A549 (cell line): ENCODE data around the gene MRPL20. TPM values are rescaled to one million over a fixed set of nuclear protein-coding genes. Genes with fewer than 3 reads are reported as not detected.
A peak's percentile ranks its signal among the peaks of the same experiment; 100 is the strongest.

Source experiments
- ATAC-seq, 2 experiments: fragments of 200-7000 bp in 1 of 2; fragments of >200 bp in 1 of 2; cut with Nextera tagmentation in 1 of 2; cut with Tn5 transposase in 1 of 2; 3 replicates each; pipeline versions ENCODE4 v1.8.0 to v1.9.1; 2018 to 2020; ENCODE audit warnings: mild to moderate bottlenecking in 1 of 2, moderate library complexity in 1 of 2
- CTCF ChIA-PET: fragments of 300-600 bp; sonication (Branson Sonifier 250); formaldehyde crosslinking; extraction: SDS; loops from one replicate; lab custom pipeline; 2021; ENCODE audit warnings: antibody characterized with exemption, inconsistent platforms; lab: Yijun Ruan, JAX
- POLR2A ChIA-PET: fragments of 350-600 bp; formaldehyde crosslinking; extraction: SDS; loops from one replicate; lab custom pipeline; 2021; ENCODE audit warnings: antibody characterized with exemption, inconsistent platforms; lab: Yijun Ruan, JAX
- DNase-seq, 2 experiments: peaks; one replicate each; pipeline versions ENCODE4 v3.0.0 to v3.0.0-alpha.2; 2011 to 2016; ENCODE audit warnings: low read depth in 1 of 2, low spot score in 1 of 2
- FAIRE-seq: peaks from 2 replicates; lab custom pipeline; 2011; peaks lifted over from hg19 to GRCh38; lab: Jason Lieb, UNC
- H3K27ac ChIP-seq, 2 experiments: fragments of >200 bp; sonication (Bioruptor Twin); formaldehyde crosslinking; 3 replicates each; pipeline ENCODE4 v1.5.1; 2016 to 2017
- H3K4me1 ChIP-seq: fragments of >200 bp; sonication (Bioruptor Twin); formaldehyde crosslinking; 3 replicates; pipeline ENCODE4 v1.6.1; 2016
- H3K4me2 ChIP-seq: fragments of >200 bp; sonication (Bioruptor Twin); formaldehyde crosslinking; 3 replicates; pipeline ENCODE4 v1.6.1; 2016
- H3K4me3 ChIP-seq: fragments of >200 bp; sonication (Bioruptor Twin); formaldehyde crosslinking; 3 replicates; pipeline ENCODE4 v1.5.1; 2016
- H3K9me3 ChIP-seq: fragments of >200 bp; sonication (Bioruptor Twin); formaldehyde crosslinking; 3 replicates; pipeline ENCODE4 v1.6.1; 2016
- ATOH8 ChIP-seq: fragments of 250-450 bp; sonication (Bioruptor Pico); IDR thresholded peaks from 2 replicates; pipeline ENCODE4 v1.5.0; 2020; ENCODE audit warnings: low read depth, mild to moderate bottlenecking, moderate library complexity
- CBX2 ChIP-seq: fragments of 200-600 bp; sonication (generic); IDR thresholded peaks from 2 replicates; pipeline ENCODE4 v1.6.1; 2016; ENCODE audit warnings: low read depth, mild to moderate bottlenecking, borderline replicate concordance
- CHD4 ChIP-seq: fragments of 200-600 bp; sonication (generic); IDR thresholded peaks from 2 replicates; pipeline ENCODE4 v1.6.1; 2016; ENCODE audit warnings: antibody characterized with exemption, mild to moderate bottlenecking, borderline replicate concordance
- CTCF ChIP-seq: fragments of >200 bp; sonication (Bioruptor Twin); formaldehyde crosslinking; IDR thresholded peaks from 3 replicates; pipeline ENCODE4 v1.5.1; 2016
- EHMT2 ChIP-seq: fragments of 200-600 bp; sonication (generic); IDR thresholded peaks from 2 replicates; pipeline ENCODE4 v1.6.1; 2016; ENCODE audit warnings: antibody characterized with exemption, low read depth, mild to moderate bottlenecking, moderate library complexity
- HDAC2 ChIP-seq: fragments of 200-600 bp; sonication (generic); IDR thresholded peaks from 2 replicates; pipeline ENCODE4 v1.6.1; 2016
- HES2 ChIP-seq: fragments of >200 bp; sonication (Bioruptor Twin); formaldehyde crosslinking; IDR thresholded peaks from 2 replicates; pipeline ENCODE4 v1.6.1; 2016
- HOXB13 ChIP-seq: fragments of 250-450 bp; sonication (Bioruptor Pico); IDR thresholded peaks from 2 replicates; pipeline ENCODE4 v1.5.0; 2020; ENCODE audit warnings: low read depth, mild to moderate bottlenecking, moderate library complexity
- HOXB5 ChIP-seq: fragments of 250-450 bp; sonication (Bioruptor Pico); IDR thresholded peaks from 2 replicates; pipeline ENCODE4 v1.5.0; 2020; ENCODE audit warnings: mild to moderate bottlenecking, moderate library complexity
- JUN ChIP-seq, 2 experiments: fragments of >200 bp; sonication (Bioruptor Twin); formaldehyde crosslinking; IDR thresholded peaks; 2 replicates in 1 of 2; 3 replicates in 1 of 2; pipeline ENCODE4 v1.6.1; 2016 to 2017
- JUNB ChIP-seq: fragments of >200 bp; sonication (Bioruptor Twin); formaldehyde crosslinking; IDR thresholded peaks from 2 replicates; pipeline ENCODE4 v1.6.1; 2016
- MAFK ChIP-seq: fragments of 450-650 bp; IDR thresholded peaks from 2 replicates; pipeline ENCODE4 v1.6.1; 2014; ENCODE audit not compliant: partially characterized antibody
- PBX3 ChIP-seq: IDR thresholded peaks from 2 replicates; pipeline ENCODE4 v1.6.1; 2012
- POLR2AphosphoS2 ChIP-seq: conservative IDR thresholded peaks from 2 replicates; pipeline ENCODE4 v1.6.1; 2012; ENCODE audit warnings: low read length, improper control_type of control experiment, inconsistent platforms
- RARB ChIP-seq: fragments of 250-450 bp; sonication (Bioruptor Pico); IDR thresholded peaks from 2 replicates; pipeline ENCODE4 v1.8.0; 2021; ENCODE audit warnings: mild to moderate bottlenecking, moderate library complexity
- RCOR1 ChIP-seq: fragments of 150-350 bp; IDR thresholded peaks from 2 replicates; pipeline ENCODE4 v1.6.1; 2014; ENCODE audit warnings: antibody characterized with exemption, low read length, low read depth
- SMC3 ChIP-seq: fragments of >200 bp; sonication (Bioruptor Twin); formaldehyde crosslinking; IDR thresholded peaks from 3 replicates; pipeline ENCODE4 v1.6.1; 2018; ENCODE audit warnings: inconsistent platforms
- SREBF2 ChIP-seq: fragments of 450-650 bp; IDR thresholded peaks from 2 replicates; pipeline ENCODE4 v1.6.1; 2014; ENCODE audit warnings: mild to moderate bottlenecking, moderate library complexity
- TP53 ChIP-seq: fragments of 250-450 bp; sonication (Bioruptor Pico); IDR thresholded peaks from 2 replicates; pipeline ENCODE4 v1.5.0; 2021; ENCODE audit warnings: mild to moderate bottlenecking, moderate library complexity
- ZFP36 ChIP-seq: fragments of 450-650 bp; IDR thresholded peaks from 2 replicates; pipeline ENCODE4 v1.6.1; 2014; ENCODE audit warnings: borderline replicate concordance; ENCODE audit not compliant: partially characterized antibody
- WGBS: methylation state at CpG from one replicate; pipeline ENCODE4 v1.1.6; 2017; ENCODE audit errors: missing lambda C conversion rate; 5-methylcytosine and 5-hydroxymethylcytosine counted together
- polyA plus RNA-seq, 4 experiments: library from polyadenylated mRNA; depleted of rRNA in 3 of 4; stranded (reverse); fragments of >200 nt; fragmentation: RNase III in 1 of 4; extraction: RNeasy Plus Mini Kit Qiagen cat#74134 plus additional on column Dnase treatment in 1 of 4; gene quantifications; 2 replicates in 3 of 4; 3 replicates in 1 of 4; pipeline ENCODE4 v1.2.3, GENCODE V29; 2011 to 2017
- TF ChIP-seq, protein P1 (sequence below): fragments of >200 bp; sonication (Bioruptor Twin); formaldehyde crosslinking; IDR thresholded peaks from 3 replicates; pipeline ENCODE4 v1.6.1; 2016
- TF ChIP-seq, protein P2 (sequence below): fragments of 200-600 bp; sonication (generic); IDR thresholded peaks from 2 replicates; pipeline ENCODE4 v1.6.1; 2016; ENCODE audit warnings: antibody characterized with exemption, mild to moderate bottlenecking, moderate library complexity

The MRPL20 gene
- polyA plus RNA-seq, 2 of the 4 experiments (the other 2 are of a cell fraction), result 158 to 163 TPM

DNA sequence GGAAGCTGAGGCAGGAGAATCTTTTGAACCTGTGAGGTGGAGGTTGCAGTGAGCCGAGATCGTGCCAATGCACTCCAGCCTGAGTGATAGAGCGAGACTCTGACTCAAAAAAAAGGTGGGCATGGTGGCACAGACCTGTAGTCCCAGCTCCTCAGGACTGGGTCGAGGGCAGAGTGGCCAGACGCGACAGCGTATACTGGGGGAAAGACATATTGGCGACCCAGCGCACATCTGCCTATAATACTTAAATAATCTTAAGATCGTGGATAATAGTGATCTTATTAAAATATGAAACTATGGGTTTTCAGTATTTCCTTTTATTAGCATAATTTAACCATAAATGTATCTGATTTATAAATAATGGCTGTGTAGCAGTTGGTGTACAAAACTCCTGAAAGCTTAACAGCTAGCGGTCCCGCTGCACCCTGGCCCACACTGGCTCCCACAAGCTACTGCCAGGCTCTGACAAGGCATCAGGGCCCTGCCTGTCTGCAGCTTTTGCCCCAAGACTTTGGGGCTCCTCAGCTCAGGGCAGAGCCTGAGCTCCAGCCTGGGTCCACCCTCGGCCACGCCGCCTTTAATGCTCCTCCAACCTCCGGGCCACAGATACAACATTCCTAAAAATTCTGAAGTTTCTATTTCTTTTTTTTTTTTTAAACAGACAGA is 29.4 kb downstream of the MRPL20 start:
- no peak for DNase-seq
- peaks cover 14% of the 10 kb centered on the region for H3K4me1 ChIP-seq
- no peak overlapping the region for H3K27ac ChIP-seq
- WGBS, result 95% methylated on average over 16 of the region's 16 CpGs
- TF ChIP-seq HOXB5 (CRISPR knock-in tag) (no peak), JUNB (no peak), EHMT2 (no peak), RARB (no peak), CBX2 (no peak), JUN (IDR thresholded peaks at IDR 0.05) (no peak)
- no peaks in the 10 kb centered on the region for H3K9me3 ChIP-seq
- no peak for ATAC-seq
- no peak for FAIRE-seq
- ChIA-PET CTCF (interaction anchor here (0.7 kb wide), 1 partner anchor 27 kb away, joined by 3 read pairs; no protein-coding TSS in a partner anchor), POLR2A (interaction anchor here (0.8 kb wide), 1 partner anchor 24 kb away, joined by 3 read pairs; no protein-coding TSS in a partner anchor)
- no peak overlapping the region for H3K4me2 ChIP-seq
- H3K4me3 ChIP-seq, result no peak overlapping the region

GRCh38 chr1:1376551-1377226 is 30.4 kb downstream of the MRPL20 start:
- Histone ChIP-seq H3K27ac (no peak overlapping the region), H3K4me2 (peak overlapping the region; percentile 75; the same call in 2 of the 3 replicates), H3K4me3 (no peak overlapping the region), H3K9me3 (no peaks in the 10 kb centered on the region), H3K4me1 (peaks cover 14% of the 10 kb centered on the region)
- no peak for FAIRE-seq
- no peak for DNase-seq
- ChIA-PET CTCF (interaction anchor here (0.7 kb wide), 1 partner anchor 28 kb away, joined by 3 read pairs; no protein-coding TSS in a partner anchor), POLR2A (no interaction called here)
- no peak for ATAC-seq
- WGBS, result 91% methylated on average over 5 of the region's 10 CpGs
- no peak for TF ChIP-seq ATOH8 (CRISPR knock-in tag)
- no peak for TF ChIP-seq HES2
- TF ChIP-seq, protein P1, sequence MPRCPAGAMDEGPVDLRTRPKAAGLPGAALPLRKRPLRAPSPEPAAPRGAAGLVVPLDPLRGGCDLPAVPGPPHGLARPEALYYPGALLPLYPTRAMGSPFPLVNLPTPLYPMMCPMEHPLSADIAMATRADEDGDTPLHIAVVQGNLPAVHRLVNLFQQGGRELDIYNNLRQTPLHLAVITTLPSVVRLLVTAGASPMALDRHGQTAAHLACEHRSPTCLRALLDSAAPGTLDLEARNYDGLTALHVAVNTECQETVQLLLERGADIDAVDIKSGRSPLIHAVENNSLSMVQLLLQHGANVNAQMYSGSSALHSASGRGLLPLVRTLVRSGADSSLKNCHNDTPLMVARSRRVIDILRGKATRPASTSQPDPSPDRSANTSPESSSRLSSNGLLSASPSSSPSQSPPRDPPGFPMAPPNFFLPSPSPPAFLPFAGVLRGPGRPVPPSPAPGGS, result no peak
- TF ChIP-seq MAFK, result no peak
- TF ChIP-seq CTCF, result no peak
- no peak for TF ChIP-seq EHMT2
- no peak for TF ChIP-seq HOXB13 (CRISPR knock-in tag)
- TF ChIP-seq PBX3, result no peak
- no peak for TF ChIP-seq POLR2AphosphoS2
- no peak for TF ChIP-seq SMC3
- TF ChIP-seq RCOR1, result no peak
- no peak for TF ChIP-seq SREBF2
- no peak for TF ChIP-seq ZFP36
- TF ChIP-seq CHD4, result no peak
- no peak for TF ChIP-seq HDAC2
- TF ChIP-seq, protein P2, sequence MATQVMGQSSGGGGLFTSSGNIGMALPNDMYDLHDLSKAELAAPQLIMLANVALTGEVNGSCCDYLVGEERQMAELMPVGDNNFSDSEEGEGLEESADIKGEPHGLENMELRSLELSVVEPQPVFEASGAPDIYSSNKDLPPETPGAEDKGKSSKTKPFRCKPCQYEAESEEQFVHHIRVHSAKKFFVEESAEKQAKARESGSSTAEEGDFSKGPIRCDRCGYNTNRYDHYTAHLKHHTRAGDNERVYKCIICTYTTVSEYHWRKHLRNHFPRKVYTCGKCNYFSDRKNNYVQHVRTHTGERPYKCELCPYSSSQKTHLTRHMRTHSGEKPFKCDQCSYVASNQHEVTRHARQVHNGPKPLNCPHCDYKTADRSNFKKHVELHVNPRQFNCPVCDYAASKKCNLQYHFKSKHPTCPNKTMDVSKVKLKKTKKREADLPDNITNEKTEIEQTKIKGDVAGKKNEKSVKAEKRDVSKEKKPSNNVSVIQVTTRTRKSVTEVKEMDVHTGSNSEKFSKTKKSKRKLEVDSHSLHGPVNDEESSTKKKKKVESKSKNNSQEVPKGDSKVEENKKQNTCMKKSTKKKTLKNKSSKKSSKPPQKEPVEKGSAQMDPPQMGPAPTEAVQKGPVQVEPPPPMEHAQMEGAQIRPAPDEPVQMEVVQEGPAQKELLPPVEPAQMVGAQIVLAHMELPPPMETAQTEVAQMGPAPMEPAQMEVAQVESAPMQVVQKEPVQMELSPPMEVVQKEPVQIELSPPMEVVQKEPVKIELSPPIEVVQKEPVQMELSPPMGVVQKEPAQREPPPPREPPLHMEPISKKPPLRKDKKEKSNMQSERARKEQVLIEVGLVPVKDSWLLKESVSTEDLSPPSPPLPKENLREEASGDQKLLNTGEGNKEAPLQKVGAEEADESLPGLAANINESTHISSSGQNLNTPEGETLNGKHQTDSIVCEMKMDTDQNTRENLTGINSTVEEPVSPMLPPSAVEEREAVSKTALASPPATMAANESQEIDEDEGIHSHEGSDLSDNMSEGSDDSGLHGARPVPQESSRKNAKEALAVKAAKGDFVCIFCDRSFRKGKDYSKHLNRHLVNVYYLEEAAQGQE, result no peak
- no peak for TF ChIP-seq TP53 (CRISPR knock-in tag)
